HG02840 (cell line): ENCODE data around the gene CHKB.

Experiments
- ATAC-seq: cut with Tn5 transposase; IDR thresholded peaks from one replicate; pipeline ENCODE4 v1.9.1; 2021; ENCODE audit warnings: mild to moderate bottlenecking, moderate library complexity, moderate number of reproducible peaks; ENCODE audit not compliant: unreplicated experiment, low FRiP score

Gene CHKB

DNA sequence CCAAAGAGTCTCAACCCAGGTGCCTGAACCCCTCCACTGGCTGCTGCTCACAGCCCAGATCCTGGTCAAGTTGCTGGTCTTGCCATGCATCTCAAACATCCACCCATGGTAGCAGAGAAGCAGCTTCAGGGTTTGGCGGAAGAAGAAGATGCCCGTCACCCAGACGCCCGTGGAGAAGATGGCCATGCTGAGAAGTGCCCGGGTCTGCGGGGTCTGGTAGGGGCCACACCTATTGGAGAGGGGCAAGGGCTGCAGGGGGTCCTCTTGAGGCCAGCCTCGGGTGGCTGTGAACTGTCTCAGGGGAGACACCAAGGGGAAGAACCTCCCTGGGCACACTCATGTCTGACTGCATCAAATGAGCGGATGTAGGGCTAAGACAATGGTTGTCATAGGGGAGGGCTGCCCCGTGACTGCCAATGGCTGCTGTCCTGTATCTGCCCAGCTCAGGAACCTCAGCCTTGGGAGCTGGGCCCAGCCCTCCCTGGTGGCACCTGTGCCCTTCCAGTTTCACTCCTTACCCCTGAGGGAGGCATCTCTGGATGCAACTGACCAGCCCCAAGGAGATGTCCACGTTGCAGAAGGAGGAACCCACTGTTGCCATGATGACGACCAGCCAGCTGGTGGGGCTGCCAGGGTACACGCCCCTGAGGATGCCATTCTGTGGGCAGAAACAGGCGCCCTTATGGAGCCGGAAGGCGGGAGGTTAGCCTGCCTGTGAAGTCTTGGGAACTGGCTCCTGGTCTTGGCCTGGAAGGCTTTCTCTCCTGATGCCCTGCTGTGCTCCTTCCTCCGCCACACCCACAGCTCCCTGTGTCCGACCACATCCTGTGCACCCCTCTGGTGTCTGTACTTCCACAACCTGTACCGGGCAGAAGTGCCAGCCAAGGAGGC lies 5.6 kb downstream of the CHKB start:
- ATAC-seq, result no peak

DNA sequence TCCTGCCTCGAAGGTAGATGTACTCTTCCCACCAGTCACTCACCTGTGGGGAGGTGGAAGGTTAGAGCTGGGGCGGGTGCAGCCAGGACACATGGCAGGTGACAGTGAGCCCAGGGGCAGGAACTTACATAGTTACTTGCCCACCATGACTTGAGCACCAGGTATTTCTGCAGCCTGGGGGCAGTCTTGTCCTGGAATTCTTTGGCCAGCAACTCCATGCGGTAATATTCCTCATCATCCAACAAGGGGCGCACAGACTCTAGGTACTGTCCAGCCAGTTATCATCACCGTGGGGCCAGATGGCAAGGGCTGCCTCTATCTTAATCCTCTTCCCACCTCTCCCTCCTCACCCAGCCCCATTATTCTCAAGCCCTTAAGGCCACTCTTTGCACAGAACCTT lies 6.6 kb downstream of the CHKB start:
- ATAC-seq, result no peak

DNA sequence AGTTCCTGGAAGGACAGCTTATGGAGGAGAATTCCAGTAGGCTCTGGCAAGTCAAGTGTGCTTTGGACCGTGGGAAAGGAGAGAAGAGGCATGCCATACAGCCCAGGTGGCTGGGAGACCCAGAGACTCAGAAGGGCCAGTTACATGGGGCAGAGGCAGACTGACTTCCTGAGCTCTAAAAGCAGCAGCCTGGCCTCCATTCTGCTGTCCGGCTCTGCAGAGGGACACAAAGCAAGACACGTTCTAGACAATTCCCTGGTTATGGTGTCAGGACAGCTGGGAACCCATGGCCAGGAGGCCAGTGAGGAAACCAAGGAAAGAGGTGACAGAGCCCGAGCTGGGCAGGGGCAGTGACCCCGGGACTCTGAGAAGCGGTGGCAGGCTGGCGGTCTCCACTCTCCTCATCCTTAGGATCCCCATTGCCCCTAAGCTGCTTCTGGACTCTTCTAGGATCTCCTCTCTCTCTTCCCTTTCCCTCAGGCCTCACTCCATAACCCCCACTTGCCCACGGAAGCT lies 7.2 kb downstream of the CHKB start:
- no peak for ATAC-seq

DNA sequence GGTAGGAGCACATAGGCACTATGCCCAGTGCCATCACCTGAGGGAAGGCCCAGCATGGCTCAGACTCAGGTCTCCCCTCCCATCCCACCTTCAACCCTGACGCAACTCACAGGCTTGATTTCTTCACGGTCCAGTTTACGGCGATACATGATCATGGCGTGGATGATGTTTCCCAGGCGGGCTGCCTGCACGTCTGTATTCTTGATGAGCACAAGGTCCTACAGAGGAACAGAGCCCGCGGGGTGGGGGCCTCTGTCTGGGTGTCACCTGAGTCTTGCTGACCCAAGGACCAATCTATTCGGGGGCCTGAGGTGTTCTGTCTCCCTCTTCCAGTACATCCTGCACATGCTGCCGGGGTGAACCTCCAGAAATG lies 8.3 kb downstream of the CHKB start:
- ATAC-seq, result no peak

DNA sequence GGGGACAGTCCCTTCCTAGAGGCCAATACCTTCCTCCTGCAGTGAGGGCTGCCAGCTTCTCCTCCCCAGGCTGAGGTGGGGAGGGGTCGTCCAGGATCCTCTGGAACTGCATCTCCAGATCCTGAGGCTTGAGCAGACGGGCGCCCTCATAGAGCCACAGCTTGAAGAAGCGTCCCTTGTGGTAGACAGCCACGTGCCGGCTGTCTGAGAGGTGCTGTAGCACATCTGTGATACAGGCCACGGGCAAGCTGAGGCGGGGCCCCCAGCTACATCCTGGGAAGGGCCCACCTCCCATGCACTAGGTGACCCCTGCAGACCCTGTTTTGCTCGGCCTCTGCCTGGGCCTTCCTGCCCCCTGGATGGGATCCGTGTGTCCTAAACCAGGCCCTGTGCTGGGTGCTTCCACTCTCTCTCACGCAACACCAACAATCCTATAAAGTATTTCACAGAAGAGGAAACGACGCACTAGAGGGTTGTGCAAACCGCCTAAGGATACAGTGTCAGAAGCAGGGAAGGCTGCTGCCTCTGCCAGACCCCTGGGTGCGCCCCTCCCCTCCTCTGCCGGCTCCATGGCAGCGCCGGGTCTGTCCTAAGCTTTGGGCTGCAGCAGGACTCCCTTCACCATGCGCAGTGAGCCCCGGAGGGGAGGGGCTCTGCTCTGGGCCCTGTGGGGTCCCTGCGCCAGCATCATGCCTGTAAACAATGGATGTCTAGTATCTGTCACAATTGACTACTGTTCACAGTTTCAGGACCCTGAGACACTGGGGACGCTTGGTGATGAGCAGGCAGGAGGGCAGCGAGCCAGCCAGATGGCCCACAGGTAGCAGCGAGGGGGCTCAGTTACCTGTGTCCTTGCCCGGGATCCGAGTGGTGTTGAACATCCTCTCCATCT lies 8.9 kb downstream of the CHKB start:
- ATAC-seq, result no peak

DNA sequence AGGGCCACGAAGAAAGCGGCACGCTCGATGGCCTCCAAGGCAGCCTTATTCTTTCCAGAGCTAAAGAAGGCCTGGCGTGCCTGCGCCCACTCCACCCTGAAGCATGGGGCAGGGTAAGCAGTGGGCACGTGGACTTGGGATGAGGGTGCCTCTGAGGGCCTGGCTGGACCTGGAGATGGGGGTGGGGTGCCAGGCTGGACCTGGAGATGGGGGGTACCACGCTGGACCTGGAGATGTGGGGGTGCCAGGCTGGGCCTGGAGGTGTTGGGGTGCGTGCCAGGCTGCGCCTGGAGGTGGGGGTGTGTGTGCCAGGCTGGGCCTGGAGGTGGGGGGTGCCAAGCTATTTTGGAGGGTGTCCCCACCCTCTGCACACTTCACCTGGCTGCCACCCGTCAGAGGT lies 9.7 kb downstream of the CHKB start:
- ATAC-seq, result no peak

DNA sequence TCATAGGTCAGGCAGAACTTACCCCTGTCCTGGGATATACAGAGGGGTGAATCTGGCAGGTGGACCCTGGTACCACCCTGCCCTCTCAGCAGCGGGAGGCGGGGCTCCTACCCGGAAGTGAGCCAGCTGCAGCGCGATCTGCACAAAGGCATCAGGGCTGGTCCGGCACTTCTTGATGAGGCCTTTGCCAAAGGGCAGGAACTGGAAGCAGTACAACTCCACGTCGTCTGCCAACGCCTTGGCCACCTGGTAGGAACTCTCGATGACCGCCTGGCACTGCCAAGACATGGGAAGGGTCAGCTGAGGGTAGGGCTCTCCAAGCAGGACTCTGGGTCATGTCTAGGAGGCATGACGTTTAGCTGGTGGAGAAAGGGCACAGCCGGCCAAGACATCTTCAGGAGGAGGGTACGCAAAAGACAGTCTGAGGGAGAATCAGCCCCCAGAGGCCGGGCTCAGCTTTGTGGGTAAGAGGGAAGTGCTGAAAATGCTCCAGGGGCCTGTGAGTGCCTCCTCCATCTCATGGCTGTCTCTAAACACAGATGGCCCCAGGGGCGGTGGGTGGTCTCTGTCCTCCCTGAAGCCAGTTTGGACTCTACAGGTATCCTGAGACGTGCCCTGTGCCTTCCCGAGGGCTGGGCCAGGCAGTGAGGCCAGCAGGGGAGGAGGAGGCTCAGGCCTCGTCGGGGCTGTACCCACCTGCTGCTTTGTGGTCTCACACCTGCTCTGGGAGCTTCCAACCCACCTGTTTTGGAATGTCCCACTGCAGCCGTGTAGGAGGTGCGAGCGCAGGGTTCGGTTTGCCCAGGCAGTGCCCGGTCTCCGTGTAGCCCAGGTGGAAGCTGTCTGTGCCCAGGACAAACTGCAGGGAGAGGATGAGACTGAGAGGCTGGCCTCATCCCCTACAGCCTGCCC lies 11.1 kb downstream of the CHKB start:
- no peak for ATAC-seq

DNA sequence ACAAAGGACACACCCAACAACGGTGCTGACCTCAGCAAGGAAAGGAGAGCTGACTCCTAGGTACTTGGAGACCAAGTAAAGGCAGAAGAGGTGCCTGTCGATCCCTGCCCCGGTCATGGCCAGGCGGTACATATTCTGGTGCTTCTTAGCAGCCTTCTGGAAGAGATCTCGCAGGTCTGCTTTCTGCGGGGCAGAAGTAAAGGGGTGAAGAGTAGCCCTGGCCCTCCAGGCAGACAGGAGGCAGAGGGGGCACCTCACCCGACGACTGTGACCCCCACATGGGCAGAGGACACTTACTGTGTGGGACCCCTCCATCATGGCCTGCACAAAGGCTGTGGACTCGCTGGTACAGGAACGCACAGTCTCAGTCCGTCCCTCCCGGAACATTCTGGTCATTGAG lies 11.8 kb downstream of the CHKB start:
- no peak for ATAC-seq

DNA sequence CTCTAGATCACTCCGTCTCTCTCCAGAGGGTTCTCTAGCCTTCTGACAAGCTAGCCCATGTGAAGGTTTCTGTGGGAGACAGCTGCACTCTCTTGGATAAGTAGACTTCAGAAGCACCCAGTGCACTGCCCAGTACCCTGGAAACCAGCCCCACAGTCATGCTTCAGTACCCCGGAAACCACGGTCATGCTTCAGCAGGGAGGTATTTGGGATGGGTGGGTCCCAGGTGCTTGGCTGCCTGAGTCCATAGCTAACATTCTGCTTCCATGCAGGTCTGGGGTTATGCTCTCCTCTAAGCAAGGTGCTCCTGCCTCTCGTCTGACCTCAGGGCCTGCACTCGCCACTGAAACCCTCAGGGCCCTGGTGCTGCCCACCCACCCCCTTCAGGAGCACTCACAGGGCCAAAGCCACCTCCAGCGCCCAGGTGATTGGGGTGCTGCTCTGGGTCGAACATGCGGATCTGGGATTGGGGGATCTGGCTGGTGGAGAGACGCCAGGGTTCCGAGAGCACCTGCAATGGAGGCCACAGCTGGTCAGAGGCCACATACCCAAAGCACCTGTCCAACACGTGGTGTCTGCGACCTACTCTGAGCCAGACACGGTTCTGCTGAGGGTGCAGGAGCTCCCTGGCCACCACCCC lies 12.6 kb downstream of the CHKB start:
- ATAC-seq, result no peak

DNA sequence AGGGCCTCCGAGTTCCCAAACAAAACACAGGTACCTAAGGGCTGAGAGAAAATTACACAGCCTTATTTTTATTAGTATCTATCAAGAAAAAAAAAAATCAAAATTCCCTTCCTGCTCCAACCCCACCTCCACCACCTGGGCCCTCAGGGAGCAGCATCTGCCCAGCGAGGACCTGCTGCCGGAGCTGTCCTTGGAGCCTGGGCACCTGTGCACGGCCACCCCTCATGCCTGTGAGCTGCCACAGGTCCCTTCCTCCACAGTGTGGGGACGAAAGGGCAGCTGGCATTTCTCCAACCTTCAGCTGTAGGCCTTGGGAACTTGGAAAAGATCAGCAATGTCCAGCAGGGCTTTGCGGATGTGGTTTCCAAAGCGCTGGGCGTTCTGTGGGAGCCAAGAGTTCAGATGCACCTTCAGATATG lies 13.6 kb downstream of the CHKB start:
- no peak for ATAC-seq

DNA sequence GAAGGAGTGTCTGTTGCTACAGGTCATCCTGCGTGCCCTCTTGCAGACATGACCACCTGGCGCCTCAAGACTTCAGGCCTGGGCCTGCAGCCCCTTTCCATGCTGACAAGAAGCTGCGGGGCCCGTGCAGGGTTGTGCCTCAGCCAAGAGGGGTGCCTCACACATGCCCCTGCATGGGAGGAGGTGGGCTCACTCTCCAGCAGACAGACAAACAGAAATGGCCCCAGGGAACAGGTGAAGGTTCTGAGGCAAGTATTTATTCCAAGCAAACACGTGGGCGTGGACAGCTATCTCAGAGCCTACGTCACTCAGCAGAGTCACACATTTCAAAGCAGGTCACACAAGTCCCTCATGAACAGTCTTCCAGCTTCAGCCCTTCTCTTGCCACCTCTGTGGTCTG lies 14.0 kb downstream of the CHKB start:
- ATAC-seq, result no peak

DNA sequence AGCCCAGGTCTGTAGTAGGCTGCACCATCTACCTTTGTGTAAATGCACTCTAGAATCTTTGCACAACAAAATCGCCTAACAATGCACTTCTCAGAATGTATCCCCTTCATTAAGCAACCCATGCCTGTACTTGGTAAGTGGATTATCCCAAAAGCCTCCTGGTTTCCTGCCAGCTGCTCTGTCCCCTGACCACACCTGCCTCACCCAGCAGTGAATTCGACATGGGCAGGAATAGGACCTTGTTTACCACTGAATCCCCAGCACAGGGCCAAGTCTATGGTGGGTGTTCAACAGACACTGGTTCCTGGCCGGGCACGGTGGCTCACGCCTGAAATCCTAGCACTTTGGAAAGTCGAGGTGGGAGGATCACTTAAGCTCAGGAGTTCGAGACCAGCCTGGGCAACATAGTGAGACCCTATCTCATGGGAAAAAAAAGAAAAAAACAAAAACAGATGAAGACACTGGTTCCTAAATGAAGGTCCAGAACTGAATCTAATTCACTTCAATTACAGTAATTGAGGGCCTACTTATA lies 14.9 kb downstream of the CHKB start:
- no peak for ATAC-seq

DNA sequence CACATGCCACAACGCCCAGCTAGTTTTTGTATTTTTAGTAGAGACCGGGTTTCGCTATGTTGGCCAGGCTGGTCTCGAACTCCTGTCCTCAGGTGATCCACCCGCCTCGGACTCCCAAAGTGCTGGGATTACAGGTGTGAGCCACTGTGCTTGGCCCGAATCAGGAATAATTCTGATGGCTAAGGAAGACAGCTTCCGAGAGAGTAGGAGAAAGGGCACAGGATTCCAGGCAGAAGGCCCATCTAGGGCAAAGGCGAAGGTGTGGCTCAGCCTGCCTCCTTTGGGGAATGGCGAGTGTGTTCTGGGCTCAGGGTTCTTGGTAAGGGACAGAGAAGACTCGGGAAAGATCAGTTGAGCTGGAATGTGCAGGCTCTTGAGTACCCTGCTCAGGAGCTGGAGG lies 18.4 kb downstream of the CHKB start:
- ATAC-seq, result no peak

DNA sequence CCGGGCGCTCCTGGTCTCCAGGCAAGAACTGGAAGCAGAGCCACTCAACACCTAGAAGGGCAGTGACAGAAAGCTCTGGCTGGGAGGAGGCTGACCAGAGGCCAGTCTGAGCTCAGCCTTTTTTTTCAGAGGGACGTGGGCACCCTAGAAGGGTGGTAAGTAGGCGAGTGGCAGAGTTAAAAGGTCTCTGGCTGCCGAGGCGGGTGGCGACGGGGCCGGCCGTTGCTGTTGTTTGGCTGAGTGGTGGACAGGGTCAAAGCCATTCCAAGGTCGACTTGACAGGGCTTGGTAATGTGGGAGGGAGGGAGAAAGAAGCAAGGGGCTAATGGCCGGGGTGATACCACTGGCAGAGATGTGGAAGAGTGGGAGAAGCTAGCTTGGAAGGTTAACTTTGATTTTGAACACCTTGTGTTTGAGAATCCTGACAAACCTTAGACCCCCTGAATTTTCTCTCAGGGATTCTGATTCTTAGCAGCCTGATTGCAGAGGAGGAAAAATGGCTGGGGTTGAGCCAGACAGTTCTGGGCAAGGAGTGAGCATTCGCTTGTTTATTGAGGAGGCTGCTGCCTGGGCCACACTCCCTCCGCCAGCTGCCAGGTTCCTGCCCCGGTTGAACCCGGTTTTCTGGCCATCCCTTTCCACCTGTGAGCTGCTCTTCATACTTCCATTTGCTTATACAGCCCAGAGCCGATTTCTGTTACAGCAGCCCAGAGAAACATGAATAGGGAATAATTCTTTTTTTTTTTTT lies 19.1 kb downstream of the CHKB start:
- ATAC-seq, result no peak

DNA sequence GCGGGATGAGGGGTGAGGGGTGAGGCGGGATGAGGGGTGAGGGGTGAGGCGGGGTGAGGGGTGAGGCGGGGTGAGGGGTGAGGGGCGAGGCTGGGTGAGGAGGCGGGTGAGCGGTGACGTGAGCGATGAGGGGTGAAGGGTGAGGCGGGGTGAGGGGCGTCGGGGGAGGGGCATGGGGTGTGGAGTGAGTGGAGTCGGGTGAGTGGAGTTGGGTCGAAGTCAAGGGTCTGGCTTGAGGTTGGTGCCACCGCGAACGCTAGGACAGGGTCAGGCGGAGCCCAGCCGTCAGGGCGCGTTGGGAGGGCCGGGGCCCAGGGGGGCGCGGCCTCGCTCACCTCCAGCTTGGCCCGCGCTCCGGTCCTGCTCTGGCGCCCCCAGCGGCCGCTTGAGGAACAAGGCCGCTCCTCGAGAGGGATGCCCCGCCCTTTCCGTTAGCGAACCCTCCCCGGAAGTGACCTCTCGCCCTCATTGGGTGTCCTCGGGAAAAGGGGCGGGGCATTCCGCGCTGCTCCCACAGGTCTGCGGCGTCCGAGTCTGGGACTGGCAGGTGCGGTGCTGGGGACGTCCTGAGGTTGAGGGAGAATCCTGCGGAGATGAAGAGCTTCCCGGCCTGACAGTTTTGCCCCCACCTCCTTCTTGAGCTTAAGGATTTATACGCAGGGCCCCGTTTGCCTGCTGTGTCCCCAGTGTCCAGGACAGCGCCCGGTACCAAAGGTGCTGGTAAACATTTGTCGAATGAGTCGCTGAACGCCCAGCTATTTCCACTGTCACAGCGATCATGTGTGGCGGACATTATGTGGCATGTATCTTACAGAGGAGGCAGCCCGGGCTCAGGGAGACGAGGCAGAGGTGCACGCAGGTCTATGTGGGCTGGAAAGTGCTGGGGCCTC lies 19.9 kb downstream of the CHKB start, which contains the start of gene SYCE3:
TSS of gene SYCE3 (minus strand) at position 397 of the 890 bp plus-strand sequence. CDS start 6,514 bp downstream, outside the sequence.
- ATAC-seq, result peak; percentile 96

DNA sequence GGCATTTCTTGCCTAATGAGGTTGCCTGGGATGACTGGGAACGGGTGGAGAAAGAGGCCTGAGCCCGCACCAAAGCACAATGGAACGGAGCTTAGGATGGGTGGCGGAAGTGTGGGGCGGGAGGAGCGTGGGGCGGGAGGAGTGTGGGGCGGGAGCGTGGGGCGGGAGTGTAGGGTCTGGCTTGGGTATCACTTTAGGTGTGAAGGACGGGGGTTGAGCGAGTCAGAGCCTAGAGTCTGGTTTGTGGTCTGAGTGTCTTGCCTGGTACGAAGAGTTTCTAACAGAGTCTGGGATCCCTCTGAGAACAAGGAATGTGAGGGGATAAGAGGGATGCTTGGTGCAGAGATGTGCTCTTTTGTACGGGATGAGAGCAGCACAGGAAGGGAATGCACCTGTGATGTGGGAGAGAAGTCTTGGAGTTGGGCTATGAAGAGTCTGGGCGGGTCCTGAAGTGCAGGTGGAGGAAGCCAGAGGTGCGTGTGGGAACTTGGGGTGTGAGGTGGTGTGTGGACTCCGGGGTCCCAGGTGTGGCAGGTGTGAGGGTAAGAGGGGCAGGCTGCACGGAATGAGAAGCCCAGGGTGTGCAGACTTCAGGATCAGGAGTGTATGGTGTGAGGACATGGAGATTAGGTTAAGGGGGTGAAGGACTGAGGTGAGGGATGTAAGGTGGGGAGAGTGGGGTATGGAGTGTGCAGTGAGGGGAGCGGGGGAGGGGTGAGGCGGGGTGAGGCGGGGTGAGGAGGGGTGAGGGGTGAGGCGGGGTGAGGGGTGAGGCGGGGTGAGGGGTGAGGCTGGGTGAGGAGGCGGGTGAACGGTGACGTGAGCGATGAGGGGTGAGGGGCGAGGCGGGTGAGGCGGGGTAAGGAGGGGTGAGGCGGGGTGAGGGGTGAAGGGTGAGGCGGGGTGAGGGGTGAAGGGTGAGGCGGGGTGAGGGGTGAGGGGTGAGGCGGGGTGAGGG lies 21.0 kb downstream of the CHKB start:
- no peak for ATAC-seq

DNA sequence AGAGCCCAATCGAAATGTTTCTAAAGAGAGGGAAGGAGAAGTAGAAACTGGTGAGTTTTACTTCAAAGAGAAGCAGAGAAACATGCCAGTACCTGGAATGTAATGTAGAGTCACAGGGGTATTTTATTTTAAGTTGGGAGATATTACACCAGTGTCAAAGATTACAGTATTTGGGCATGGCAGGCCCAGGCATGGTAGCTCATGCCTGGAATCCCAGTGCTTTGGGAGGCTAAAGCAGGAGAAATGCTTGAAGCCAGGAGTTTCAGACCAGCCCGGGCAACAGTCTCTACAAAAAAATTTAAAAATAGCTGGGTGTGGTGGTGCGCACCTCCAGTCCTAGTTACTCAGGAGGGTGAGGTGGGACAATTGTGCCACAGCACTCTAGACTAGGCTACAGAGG lies 22.6 kb downstream of the CHKB start:
- ATAC-seq, result no peak
